ENCODE results near the gene RNF10. TPM values are rescaled to one million over a fixed set of nuclear protein-coding genes. Genes with fewer than 3 reads are reported as not detected.

The RNF10 gene
- polyA plus RNA-seq, 1 donor from 2014 or later = 139 TPM

DNA sequence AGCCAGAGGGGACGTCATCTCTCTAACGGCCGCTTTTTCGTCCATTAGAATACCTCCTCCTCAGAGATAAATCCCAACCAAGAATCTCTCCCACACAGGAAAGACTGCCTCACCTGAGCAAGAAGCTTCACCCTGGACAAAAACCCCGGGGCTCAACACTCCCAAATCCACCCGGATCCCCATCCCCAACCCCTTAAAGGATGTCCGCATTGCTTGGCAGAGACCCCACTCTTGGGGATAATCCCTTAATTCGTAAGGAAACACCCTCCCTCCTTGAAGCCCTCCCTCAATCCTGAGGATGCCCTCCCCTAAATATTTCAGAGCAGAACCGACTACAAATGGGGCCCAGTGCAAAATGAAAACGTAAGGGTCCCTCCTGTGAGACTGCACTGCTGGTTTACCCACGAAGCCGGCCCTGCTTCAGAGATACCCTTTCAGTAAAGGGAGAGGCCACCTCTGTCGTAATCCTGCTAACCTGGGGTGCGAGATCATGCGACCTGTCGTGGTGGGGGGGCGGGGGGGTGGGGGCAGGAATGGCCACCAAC is 38.9 kb upstream of the RNF10 start:
- Histone ChIP-seq H3K9me2 (ENCODE audit: insufficient read depth, low read length) (no peaks in the 10 kb centered on the region), H3K27ac (ENCODE audit: low read length) (no peak overlapping the region), H3K9me3 (ENCODE audit: low read length) (no peaks in the 10 kb centered on the region), H3F3A (ENCODE audit: insufficient read depth, low read length, poor library complexity, severe bottlenecking) (no peaks in the 10 kb centered on the region), H3K79me2 (replicated peaks; ENCODE audit: insufficient read depth, low read length) (peaks cover 23% of the 10 kb centered on the region), H2AFZ (ENCODE audit: low read depth, low read length) (no peak overlapping the region), H3K36me3 (ENCODE audit: insufficient read depth, low read length) (no peaks in the 10 kb centered on the region), H3K4me2 (ENCODE audit: low read length) (peak overlapping the region; percentile 49), H3K9ac (ENCODE audit: low read length) (peak overlapping the region; percentile 39), H3K27me3 (ENCODE audit: insufficient read depth, low read depth, low read length) (no peaks in the 10 kb centered on the region), H3K4me3 (ENCODE audit: low read length) (peak overlapping the region; percentile 79), H4K20me1 (ENCODE audit: insufficient read depth) (peaks cover 4% of the 10 kb centered on the region)
- TF ChIP-seq, protein P1, sequence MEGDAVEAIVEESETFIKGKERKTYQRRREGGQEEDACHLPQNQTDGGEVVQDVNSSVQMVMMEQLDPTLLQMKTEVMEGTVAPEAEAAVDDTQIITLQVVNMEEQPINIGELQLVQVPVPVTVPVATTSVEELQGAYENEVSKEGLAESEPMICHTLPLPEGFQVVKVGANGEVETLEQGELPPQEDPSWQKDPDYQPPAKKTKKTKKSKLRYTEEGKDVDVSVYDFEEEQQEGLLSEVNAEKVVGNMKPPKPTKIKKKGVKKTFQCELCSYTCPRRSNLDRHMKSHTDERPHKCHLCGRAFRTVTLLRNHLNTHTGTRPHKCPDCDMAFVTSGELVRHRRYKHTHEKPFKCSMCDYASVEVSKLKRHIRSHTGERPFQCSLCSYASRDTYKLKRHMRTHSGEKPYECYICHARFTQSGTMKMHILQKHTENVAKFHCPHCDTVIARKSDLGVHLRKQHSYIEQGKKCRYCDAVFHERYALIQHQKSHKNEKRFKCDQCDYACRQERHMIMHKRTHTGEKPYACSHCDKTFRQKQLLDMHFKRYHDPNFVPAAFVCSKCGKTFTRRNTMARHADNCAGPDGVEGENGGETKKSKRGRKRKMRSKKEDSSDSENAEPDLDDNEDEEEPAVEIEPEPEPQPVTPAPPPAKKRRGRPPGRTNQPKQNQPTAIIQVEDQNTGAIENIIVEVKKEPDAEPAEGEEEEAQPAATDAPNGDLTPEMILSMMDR (IDR thresholded peaks at IDR 0.05; ENCODE audit: poor library complexity, severe bottlenecking) = no peak
- TF ChIP-seq RAD21 (conservative IDR thresholded peaks at IDR 0.05) (no peak), POLR2AphosphoS5 (IDR thresholded peaks at IDR 0.05) (no peak), TAF1 (IDR thresholded peaks at IDR 0.05; ENCODE audit: low read depth) (no peak), EZH2 (IDR thresholded peaks at IDR 0.05; ENCODE audit: borderline replicate concordance, insufficient read depth, low read length, poor library complexity, severe bottlenecking) (no peak), MXI1 (conservative IDR thresholded peaks at IDR 0.05; ENCODE audit: poor library complexity, severe bottlenecking) (no peak), EP300 (conservative IDR thresholded peaks at IDR 0.05; ENCODE audit: poor library complexity, severe bottlenecking) (no peak), SMC3 (conservative IDR thresholded peaks at IDR 0.05; ENCODE audit: poor library complexity) (no peak)
- TF ChIP-seq, protein P2, sequence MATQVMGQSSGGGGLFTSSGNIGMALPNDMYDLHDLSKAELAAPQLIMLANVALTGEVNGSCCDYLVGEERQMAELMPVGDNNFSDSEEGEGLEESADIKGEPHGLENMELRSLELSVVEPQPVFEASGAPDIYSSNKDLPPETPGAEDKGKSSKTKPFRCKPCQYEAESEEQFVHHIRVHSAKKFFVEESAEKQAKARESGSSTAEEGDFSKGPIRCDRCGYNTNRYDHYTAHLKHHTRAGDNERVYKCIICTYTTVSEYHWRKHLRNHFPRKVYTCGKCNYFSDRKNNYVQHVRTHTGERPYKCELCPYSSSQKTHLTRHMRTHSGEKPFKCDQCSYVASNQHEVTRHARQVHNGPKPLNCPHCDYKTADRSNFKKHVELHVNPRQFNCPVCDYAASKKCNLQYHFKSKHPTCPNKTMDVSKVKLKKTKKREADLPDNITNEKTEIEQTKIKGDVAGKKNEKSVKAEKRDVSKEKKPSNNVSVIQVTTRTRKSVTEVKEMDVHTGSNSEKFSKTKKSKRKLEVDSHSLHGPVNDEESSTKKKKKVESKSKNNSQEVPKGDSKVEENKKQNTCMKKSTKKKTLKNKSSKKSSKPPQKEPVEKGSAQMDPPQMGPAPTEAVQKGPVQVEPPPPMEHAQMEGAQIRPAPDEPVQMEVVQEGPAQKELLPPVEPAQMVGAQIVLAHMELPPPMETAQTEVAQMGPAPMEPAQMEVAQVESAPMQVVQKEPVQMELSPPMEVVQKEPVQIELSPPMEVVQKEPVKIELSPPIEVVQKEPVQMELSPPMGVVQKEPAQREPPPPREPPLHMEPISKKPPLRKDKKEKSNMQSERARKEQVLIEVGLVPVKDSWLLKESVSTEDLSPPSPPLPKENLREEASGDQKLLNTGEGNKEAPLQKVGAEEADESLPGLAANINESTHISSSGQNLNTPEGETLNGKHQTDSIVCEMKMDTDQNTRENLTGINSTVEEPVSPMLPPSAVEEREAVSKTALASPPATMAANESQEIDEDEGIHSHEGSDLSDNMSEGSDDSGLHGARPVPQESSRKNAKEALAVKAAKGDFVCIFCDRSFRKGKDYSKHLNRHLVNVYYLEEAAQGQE (IDR thresholded peaks at IDR 0.05; ENCODE audit: borderline replicate concordance) = no peak

DNA sequence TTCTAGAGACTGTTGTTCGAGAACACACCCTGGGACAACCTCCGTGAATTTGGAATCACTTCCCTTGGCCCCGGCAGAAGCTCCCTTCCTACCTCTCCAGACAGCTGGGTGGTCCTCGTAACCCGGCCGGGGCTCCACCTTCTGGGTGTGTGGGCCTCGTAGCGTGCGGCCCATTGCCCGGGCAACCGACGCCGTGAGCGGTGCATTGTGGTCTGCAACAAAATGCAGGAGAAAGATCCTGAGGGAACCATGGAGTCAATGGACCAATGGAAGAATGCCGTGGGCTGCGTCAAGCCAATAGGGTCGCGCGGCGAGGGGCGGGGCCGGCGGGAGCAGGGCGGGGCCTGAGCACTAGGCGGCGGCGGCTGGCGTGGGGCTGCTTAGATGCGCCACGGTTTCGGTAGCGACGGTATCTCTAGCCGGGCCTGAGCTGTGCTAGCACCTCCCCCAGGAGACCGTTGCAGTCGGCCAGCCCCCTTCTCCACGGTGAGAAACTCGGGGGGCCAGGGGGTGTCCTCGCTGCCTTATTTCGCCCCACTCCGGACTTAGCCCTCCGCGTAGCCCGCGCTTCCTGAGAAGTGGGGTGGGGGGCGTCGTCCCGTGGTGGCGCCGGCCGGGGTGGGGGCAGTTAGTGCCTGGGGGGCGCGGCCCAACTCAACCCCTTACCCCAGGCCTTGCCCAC is 38.3 kb upstream of the RNF10 start, which contains the start of gene DYNLL1:
Gene DYNLL1 (plus strand): TSS at position 383 of the 682 bp plus-strand sequence. CDS start 309 bp downstream, outside the sequence.
- peak within 1 kb of the TSS; percentile 66 for H3K9ac ChIP-seq (ENCODE audit: low read length)
- peak; percentile 73 for TF ChIP-seq TAF1 (IDR thresholded peaks at IDR 0.05; ENCODE audit: low read depth)
- TF ChIP-seq RAD21 (conservative IDR thresholded peaks at IDR 0.05) = no peak
- TF ChIP-seq EZH2 (IDR thresholded peaks at IDR 0.05; ENCODE audit: borderline replicate concordance, insufficient read depth, low read length, poor library complexity, severe bottlenecking) = no peak
- peak; percentile 87 for TF ChIP-seq POLR2AphosphoS5 (IDR thresholded peaks at IDR 0.05)
- TF ChIP-seq MXI1 (conservative IDR thresholded peaks at IDR 0.05; ENCODE audit: poor library complexity, severe bottlenecking) = peak; percentile 97
- TF ChIP-seq, protein P1 (IDR thresholded peaks at IDR 0.05; ENCODE audit: poor library complexity, severe bottlenecking) = peak; percentile 51
- TF ChIP-seq, protein P2 (IDR thresholded peaks at IDR 0.05; ENCODE audit: borderline replicate concordance) = peak; percentile 73
- TF ChIP-seq SMC3 (conservative IDR thresholded peaks at IDR 0.05; ENCODE audit: poor library complexity) = peak; percentile 34
- peak; percentile 20 for TF ChIP-seq EP300 (conservative IDR thresholded peaks at IDR 0.05; ENCODE audit: poor library complexity, severe bottlenecking)
- no peaks in the 10 kb centered on the region for H3K36me3 ChIP-seq (ENCODE audit: insufficient read depth, low read length)
- peak within 1 kb of the TSS; percentile 79 for H3K4me3 ChIP-seq (ENCODE audit: low read length)
- H3K9me3 ChIP-seq (ENCODE audit: low read length) = no peaks in the 10 kb centered on the region
- peak within 1 kb of the TSS; percentile 45 for H2AFZ ChIP-seq (ENCODE audit: low read depth, low read length)
- peaks cover 4% of the 10 kb centered on the region for H4K20me1 ChIP-seq (ENCODE audit: insufficient read depth)
- no peaks in the 10 kb centered on the region for H3K27me3 ChIP-seq (ENCODE audit: insufficient read depth, low read depth, low read length)
- H3K27ac ChIP-seq (ENCODE audit: low read length) = peak within 1 kb of the TSS; percentile 69
- H3K79me2 ChIP-seq (replicated peaks; ENCODE audit: insufficient read depth, low read length) = peaks cover 23% of the 10 kb centered on the region
- peak within 1 kb of the TSS; percentile 72 for H3K4me2 ChIP-seq (ENCODE audit: low read length)
- H3K9me2 ChIP-seq (ENCODE audit: insufficient read depth, low read length) = no peaks in the 10 kb centered on the region
- H3F3A ChIP-seq (ENCODE audit: insufficient read depth, low read length, poor library complexity, severe bottlenecking) = no peaks in the 10 kb centered on the region

Measured in neural cell (in vitro differentiated cells).